ENCODE measurements around the gene ATP2C2.

Gene ATP2C2

DNA sequence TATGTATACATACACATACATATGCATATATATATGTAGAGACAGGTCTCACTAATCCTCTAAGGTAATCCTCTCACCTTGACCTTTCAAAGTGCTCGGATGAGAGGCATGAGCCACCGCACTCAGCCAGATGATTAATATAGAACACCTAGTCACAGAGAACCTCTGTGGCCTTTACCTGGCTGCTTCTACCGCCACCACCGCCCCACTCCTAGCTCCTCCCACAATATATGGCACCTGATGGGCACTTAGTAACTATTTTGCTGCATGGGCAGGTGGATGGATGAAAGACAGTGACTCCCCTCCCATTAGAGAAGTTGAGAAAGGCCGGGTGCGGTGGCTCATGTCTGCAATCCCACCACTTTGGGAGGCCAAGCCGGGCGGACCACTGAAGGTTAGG lies 16.7 kb upstream of the ATP2C2 start:
- peaks cover 12% of the 10 kb centered on the region; the same call in 1 of the 2 replicates for H3K27me3 ChIP-seq (replicated peaks; ENCODE audit: insufficient read depth, low read length)
- H3F3A ChIP-seq (ENCODE audit: insufficient read depth, low read length): no peaks in the 10 kb centered on the region
- H4K20me1 ChIP-seq (ENCODE audit: insufficient read depth, low read length): no peaks in the 10 kb centered on the region
- no peaks in the 10 kb centered on the region for H3K9me2 ChIP-seq (replicated peaks; ENCODE audit: insufficient read depth, low read length)
- TF ChIP-seq, protein P1, sequence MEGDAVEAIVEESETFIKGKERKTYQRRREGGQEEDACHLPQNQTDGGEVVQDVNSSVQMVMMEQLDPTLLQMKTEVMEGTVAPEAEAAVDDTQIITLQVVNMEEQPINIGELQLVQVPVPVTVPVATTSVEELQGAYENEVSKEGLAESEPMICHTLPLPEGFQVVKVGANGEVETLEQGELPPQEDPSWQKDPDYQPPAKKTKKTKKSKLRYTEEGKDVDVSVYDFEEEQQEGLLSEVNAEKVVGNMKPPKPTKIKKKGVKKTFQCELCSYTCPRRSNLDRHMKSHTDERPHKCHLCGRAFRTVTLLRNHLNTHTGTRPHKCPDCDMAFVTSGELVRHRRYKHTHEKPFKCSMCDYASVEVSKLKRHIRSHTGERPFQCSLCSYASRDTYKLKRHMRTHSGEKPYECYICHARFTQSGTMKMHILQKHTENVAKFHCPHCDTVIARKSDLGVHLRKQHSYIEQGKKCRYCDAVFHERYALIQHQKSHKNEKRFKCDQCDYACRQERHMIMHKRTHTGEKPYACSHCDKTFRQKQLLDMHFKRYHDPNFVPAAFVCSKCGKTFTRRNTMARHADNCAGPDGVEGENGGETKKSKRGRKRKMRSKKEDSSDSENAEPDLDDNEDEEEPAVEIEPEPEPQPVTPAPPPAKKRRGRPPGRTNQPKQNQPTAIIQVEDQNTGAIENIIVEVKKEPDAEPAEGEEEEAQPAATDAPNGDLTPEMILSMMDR (IDR thresholded peaks at IDR 0.05; ENCODE audit: low read length): no peak
- no peak for TF ChIP-seq EZH2phosphoT487 (IDR thresholded peaks at IDR 0.05; ENCODE audit: low read length)
- no peak for TF ChIP-seq EZH2 (optimal IDR thresholded peaks at IDR 0.05; ENCODE audit: low read depth, low read length)
- H3K36me3 ChIP-seq (replicated peaks; ENCODE audit: insufficient read depth, low read length): no peaks in the 10 kb centered on the region
- H3K4me1 ChIP-seq (ENCODE audit: low read length): no peaks in the 10 kb centered on the region
- H2AFZ ChIP-seq (ENCODE audit: low read length): no peak overlapping the region
- no peak for DNase-seq
- no peaks in the 10 kb centered on the region for H3K79me2 ChIP-seq (ENCODE audit: low read length)
- H3K4me3 ChIP-seq (ENCODE audit: low read length): no peak overlapping the region
- no peak overlapping the region for H3K27ac ChIP-seq (ENCODE audit: low read length)
- no peak overlapping the region for H3K9ac ChIP-seq (ENCODE audit: low read length)
- H3K9me3 ChIP-seq (replicated peaks; ENCODE audit: insufficient read depth, low read length): no peaks in the 10 kb centered on the region
- no peak overlapping the region for H3K4me2 ChIP-seq (ENCODE audit: low read depth, low read length)

- Histone ChIP-seq H3K9me3 (replicated peaks; ENCODE audit: insufficient read depth, low read length) (no peaks in the 10 kb centered on the region), H3K36me3 (replicated peaks; ENCODE audit: insufficient read depth, low read length) (no peaks in the 10 kb centered on the region), H3K4me2 (ENCODE audit: low read depth, low read length) (no peak overlapping the region), H3F3A (ENCODE audit: insufficient read depth, low read length) (no peaks in the 10 kb centered on the region), H3K79me2 (ENCODE audit: low read length) (no peaks in the 10 kb centered on the region), H3K27ac (ENCODE audit: low read length) (no peak overlapping the region), H3K4me1 (ENCODE audit: low read length) (no peaks in the 10 kb centered on the region), H3K4me3 (ENCODE audit: low read length) (no peak overlapping the region), H4K20me1 (ENCODE audit: insufficient read depth, low read length) (no peaks in the 10 kb centered on the region), H3K9ac (ENCODE audit: low read length) (no peak overlapping the region), H3K27me3 (replicated peaks; ENCODE audit: insufficient read depth, low read length) (peaks cover 19% of the 10 kb centered on the region; the same call in 1 of the 2 replicates), H2AFZ (ENCODE audit: low read length) (no peak overlapping the region), H3K9me2 (replicated peaks; ENCODE audit: insufficient read depth, low read length) (no peaks in the 10 kb centered on the region)
- DNase-seq: no peak
- TF ChIP-seq EZH2phosphoT487 (IDR thresholded peaks at IDR 0.05; ENCODE audit: low read length) (no peak), EZH2 (optimal IDR thresholded peaks at IDR 0.05; ENCODE audit: low read depth, low read length) (no peak)
- TF ChIP-seq, protein P1 (IDR thresholded peaks at IDR 0.05; ENCODE audit: low read length): no peak
Measured at GRCh38 chr16:84354306-84354705, 14.0 kb upstream of the ATP2C2 start.

DNA sequence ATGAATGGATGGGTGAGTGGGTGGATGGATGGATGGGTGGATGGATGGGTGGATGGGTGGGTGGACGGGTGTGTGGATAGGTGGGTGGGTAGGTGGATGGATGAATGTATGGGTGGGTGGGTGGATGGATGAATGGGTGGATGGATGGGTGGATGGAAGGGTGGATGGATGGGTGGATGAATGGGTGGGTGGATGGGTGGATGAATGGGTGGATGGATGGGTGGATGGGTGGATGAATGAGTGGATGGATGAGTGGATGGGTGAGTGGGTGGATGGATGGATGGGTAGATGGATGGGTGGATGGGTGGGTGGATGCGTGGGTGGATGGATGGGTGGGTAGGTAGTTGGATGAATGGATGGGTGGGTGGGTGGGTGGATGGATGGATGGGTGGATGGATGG lies 13.2 kb upstream of the ATP2C2 start:
- no peaks in the 10 kb centered on the region for H3K36me3 ChIP-seq (replicated peaks; ENCODE audit: insufficient read depth, low read length)
- TF ChIP-seq EZH2 (optimal IDR thresholded peaks at IDR 0.05; ENCODE audit: low read depth, low read length): no peak
- no peak for TF ChIP-seq EZH2phosphoT487 (IDR thresholded peaks at IDR 0.05; ENCODE audit: low read length)
- no peaks in the 10 kb centered on the region for H3F3A ChIP-seq (ENCODE audit: insufficient read depth, low read length)
- no peaks in the 10 kb centered on the region for H3K79me2 ChIP-seq (ENCODE audit: low read length)
- H3K9ac ChIP-seq (ENCODE audit: low read length): no peak overlapping the region
- no peak overlapping the region for H2AFZ ChIP-seq (ENCODE audit: low read length)
- H3K4me3 ChIP-seq (ENCODE audit: low read length): no peak overlapping the region
- H3K27ac ChIP-seq (ENCODE audit: low read length): no peak overlapping the region
- no peaks in the 10 kb centered on the region for H3K9me3 ChIP-seq (replicated peaks; ENCODE audit: insufficient read depth, low read length)
- no peak for DNase-seq
- H4K20me1 ChIP-seq (ENCODE audit: insufficient read depth, low read length): no peaks in the 10 kb centered on the region
- no peaks in the 10 kb centered on the region for H3K4me1 ChIP-seq (ENCODE audit: low read length)
- no peaks in the 10 kb centered on the region for H3K9me2 ChIP-seq (replicated peaks; ENCODE audit: insufficient read depth, low read length)
- H3K4me2 ChIP-seq (ENCODE audit: low read depth, low read length): no peak overlapping the region
- H3K27me3 ChIP-seq (replicated peaks; ENCODE audit: insufficient read depth, low read length): peaks cover 13% of the 10 kb centered on the region; the same call in 1 of the 2 replicates

GRCh38 chr16:84356176-84356575 lies 12.2 kb upstream of the ATP2C2 start:
- Histone ChIP-seq H3F3A (ENCODE audit: insufficient read depth, low read length) (no peaks in the 10 kb centered on the region), H3K9me3 (replicated peaks; ENCODE audit: insufficient read depth, low read length) (no peaks in the 10 kb centered on the region), H3K36me3 (replicated peaks; ENCODE audit: insufficient read depth, low read length) (no peaks in the 10 kb centered on the region), H3K9ac (ENCODE audit: low read length) (no peak overlapping the region), H3K4me1 (ENCODE audit: low read length) (no peaks in the 10 kb centered on the region), H3K4me3 (ENCODE audit: low read length) (no peak overlapping the region), H3K27me3 (replicated peaks; ENCODE audit: insufficient read depth, low read length) (peaks cover 13% of the 10 kb centered on the region; the same call in 1 of the 2 replicates), H3K4me2 (ENCODE audit: low read depth, low read length) (no peak overlapping the region), H3K79me2 (ENCODE audit: low read length) (no peaks in the 10 kb centered on the region), H4K20me1 (ENCODE audit: insufficient read depth, low read length) (no peaks in the 10 kb centered on the region), H3K27ac (ENCODE audit: low read length) (no peak overlapping the region), H2AFZ (ENCODE audit: low read length) (no peak overlapping the region), H3K9me2 (replicated peaks; ENCODE audit: insufficient read depth, low read length) (no peaks in the 10 kb centered on the region)
- no peak for DNase-seq
- no peak for TF ChIP-seq EZH2phosphoT487 (IDR thresholded peaks at IDR 0.05; ENCODE audit: low read length)
- TF ChIP-seq EZH2 (optimal IDR thresholded peaks at IDR 0.05; ENCODE audit: low read depth, low read length): no peak
- TF ChIP-seq, protein P1 (IDR thresholded peaks at IDR 0.05; ENCODE audit: low read length): no peak
